Measurements from ENCODE around the gene DEPDC5.
"Not testable (repeated sequence)": the region's sequence is repeated elsewhere in the genome, so short reads cannot be mapped to it uniquely, and the experiment has no call there.

The DEPDC5 gene

DNA sequence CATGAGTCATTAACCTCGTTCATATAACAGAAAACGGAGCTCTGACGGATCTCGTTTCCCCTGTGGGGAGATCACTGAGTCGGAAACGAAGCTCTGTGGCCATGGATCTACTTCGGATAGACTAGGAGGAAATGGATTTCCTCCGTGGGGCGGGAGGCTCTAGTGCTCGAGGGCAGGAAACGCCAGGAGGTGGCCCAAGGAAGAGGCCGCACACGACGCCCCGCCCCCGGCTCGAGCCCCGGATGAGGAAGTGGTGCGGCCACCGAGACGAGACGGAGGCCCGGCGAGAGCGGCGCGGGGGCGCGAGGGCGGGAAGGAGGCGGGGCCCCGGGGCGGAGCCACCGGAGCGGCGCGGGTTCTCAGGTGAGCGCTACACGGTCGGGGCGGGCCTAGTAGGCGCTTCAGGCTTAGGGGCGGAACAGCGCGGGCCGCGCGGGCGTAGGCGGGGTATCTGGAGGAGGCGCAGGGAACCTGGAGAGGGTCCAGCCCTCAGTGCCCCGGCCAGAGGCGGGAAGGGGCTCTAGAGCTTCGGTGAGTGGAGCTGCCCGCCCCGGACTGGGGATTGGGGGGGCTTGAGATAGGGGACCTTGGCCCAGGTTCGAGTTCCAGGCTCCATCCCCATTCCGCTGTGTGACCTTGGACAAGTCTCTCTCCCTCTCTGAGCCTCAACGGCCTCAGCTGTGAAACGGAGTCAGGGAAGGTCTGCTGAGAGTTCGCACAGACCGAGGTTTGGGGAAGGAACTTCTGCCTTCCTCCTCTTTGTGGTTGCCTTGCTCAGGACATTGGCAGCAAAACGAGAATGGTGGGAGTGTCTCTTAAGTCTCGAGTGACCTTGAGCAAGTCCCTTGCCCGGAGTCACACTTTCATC, at the start of gene DEPDC5:
Gene DEPDC5, plus strand, starts transcription at position 386 of the 868 bp plus-strand sequence. CDS start 903 bp downstream, outside the sequence.
- DNase-seq (ENCODE audit: low read depth in 2 of 2): peak; percentile 94 to 96

DNA sequence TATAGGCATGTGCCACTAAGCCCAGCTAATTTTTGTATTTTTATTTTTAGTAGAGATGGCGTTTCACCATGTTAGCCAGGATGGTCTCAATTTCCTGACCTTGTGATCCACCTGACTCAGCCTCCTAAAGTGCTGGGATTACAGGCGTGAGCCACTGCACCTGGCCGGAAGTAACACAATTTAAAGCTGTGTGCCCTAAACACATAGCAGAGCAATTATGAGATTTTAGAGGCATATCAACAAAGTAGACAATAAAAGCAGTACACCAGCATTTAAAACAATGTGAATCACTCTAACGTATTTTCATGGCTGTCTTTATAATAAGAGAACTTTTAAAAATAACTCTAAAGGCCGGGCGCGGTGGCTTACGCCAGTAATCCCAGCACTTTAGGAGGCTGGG, 46.3 kb upstream of the DEPDC5 start:
- no peak for DNase-seq (ENCODE audit: low read depth in 2 of 2)

DNA sequence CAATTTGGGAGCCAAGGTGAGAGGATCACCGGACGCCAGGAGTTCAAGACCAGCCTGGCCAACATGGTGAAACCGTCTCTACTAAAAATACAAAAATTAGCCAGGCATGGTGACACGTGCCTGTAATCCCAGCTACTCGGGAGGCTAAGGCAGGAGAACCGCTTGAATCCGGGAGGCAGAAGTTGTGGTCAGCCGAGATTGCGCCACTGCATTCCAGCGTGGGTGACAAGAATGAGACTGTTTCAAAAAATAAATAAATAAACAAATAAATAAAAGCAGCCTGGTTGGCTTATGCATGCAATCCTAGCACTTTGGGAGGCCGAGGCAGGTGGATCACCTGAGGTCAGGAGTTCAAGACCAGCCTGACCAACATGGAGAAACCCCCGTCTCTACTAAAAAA, 42.6 kb upstream of the DEPDC5 start:
- not testable (repeated sequence) for DNase-seq (ENCODE audit: low read depth in 2 of 2)

DNA sequence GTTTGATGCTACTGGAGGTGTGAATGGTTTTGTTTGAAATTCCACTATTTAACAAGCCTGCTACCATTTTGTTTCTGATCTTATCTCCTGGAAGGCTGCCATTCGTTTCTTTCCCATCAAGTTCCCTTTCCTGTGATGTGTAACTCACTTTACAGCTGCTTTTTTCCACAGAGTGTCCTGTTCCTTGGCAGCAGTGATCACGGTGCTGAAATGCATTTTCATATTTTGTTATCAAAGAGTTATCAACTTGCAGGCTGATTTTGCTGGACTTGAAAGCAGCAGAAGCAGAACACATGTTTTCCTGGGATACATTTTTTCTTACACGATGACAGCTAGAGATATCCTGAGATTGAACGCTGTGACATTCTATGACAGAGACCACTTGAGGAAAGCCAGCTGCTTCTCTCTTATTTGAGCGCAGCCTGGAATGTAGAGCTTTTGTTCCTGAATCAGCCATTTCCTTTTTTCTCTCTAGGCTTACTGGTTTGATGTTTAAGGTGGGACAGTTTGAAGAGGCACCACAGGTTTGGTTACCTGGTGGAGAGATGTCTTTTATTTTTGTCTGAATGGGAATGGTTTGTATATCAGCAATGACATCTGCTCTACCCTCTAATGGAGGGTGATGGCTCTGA, 38.6 kb upstream of the DEPDC5 start:
- no peak for DNase-seq (ENCODE audit: low read depth in 2 of 2)

DNA sequence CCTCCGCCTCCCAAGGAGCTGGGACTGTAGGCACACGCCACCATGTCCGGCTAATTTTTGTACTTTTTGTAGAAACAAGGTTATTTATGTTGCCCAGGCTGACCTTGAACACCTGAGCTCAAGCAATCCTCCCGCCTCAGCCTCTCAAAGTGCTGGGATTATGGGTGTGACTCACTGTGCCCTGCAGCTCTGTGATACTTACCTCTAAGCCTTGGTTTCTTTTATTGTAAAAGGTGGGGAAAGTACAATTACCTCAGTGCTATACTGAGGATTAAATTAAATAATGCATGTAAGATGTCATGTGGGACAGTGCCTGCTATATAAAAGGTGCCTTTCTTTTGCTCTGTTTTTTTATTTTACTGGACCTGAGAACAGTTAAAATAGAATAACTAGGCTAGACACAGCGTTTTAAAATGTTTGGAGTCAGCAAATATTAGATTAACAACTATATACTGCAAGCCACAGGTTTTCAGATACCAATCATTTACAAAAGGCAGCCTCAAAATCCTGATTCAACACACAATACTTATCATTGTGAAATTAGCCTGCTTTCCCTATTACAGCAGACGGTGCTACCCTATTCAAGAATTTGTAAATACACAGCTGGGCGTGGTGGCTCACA, 33.9 kb upstream of the DEPDC5 start:
- no peak for DNase-seq (ENCODE audit: low read depth in 2 of 2)

DNA sequence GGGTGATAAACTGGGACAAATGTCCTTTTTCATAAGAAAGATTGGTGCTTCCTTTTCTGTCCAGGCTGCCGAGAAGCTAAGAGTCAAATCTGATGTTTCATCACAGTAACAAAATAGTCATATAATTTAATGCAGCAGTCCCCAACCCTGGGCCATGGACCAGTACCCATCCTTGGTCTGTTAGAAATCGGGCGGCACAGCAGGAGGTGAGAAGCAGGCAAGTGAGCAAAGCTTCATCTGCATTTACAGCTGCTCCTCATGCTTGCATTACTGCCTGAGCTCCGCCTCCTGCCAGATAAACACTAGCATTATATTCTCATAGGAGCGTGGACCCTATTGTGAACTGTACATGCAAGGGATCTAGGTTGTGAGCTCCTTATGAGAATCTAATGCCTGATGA, 30.1 kb upstream of the DEPDC5 start:
- DNase-seq (ENCODE audit: low read depth in 2 of 2): no peak

DNA sequence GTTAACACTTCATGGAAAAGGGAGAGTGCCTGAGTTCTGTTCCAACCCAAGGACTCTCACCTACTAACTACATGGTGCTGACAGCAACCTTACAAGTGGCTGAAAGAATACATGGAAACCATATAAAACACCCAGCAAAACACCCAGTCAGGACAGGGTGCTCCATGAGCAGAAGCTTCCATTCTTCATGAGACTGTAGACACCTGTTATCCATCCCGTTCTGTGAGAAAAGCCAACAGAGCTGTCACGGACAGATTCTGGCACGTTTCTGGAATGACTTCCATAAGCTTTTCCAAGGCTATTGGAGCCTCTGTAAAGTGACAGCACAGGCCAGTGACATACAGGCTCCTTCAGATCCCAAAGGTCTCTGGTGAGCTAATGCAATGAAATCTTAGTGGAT, 27.1 kb upstream of the DEPDC5 start:
- DNase-seq (ENCODE audit: low read depth in 2 of 2): no peak

DNA sequence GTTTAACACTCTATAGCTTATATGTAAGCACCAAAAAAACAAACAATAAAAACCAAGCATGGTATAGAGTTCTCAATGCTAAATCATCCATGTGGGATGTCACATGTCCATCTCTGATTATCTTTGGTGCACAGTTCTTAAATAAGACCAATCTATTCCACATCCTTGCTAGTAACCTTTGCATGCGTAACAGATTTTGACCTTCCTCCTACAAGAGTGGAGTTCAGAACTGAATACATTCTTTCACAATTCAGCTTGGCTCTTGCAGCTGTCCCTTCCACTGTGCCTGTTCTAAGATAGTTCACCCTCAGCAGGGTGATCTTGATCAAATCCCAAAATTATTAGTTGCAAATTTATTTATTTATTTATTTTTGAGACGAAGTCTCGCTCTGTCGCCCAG, 25.0 kb upstream of the DEPDC5 start:
- DNase-seq (ENCODE audit: low read depth in 2 of 2): no peak

DNA sequence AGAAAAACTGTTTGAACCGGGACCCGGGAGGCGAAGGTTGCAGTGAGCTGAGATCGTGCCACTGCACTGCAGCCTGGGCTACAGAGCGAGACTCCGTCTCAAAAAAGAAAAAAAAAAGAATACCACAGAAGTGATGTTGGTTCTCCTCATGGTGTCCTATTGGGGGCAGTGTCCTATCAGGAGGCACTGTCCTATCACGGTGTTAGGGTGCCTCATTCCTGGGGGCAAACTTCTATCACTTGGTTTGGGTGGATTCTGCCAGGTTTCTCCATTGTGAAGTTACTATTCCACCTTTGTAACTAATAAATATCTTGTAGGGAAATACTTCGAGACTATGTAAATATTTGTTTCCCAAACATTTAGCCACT, 23.5 kb upstream of the DEPDC5 start:
- no peak for DNase-seq (ENCODE audit: low read depth in 2 of 2)

DNA sequence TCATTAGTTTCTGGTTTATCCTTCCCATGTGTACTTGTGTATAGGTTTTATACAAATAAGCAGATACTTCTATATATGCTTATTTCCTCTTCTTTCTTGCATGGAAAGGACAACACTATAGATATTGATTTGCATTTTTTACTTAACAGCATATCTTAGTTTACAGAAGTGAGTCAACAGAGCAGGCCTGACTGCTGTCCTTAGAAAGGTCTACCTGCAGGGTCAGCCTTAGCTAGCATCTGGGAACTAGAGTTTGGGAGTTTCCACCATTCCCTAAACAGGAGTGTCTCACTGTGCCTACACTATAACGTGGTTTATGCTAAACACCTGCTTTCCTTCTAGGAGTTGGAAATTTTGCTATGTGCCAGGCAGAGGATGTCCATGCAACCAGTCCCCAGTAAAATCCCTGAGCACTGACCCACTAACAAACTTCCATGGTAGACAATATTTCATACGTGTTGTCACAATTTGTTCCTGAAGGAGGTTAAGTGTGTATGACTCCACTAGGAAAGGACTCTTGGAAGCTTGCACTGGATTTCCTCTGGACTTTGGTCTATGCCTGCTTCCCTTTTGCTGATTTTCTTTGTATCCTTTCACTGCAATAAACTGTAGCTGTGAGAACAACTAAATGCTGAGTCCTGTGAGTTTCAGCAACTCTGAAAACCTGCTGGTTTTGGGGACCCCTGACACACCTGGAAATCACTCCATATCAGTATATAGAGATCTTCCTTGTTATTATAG, 21.6 kb upstream of the DEPDC5 start:
- no peak for DNase-seq (ENCODE audit: low read depth in 2 of 2)

DNA sequence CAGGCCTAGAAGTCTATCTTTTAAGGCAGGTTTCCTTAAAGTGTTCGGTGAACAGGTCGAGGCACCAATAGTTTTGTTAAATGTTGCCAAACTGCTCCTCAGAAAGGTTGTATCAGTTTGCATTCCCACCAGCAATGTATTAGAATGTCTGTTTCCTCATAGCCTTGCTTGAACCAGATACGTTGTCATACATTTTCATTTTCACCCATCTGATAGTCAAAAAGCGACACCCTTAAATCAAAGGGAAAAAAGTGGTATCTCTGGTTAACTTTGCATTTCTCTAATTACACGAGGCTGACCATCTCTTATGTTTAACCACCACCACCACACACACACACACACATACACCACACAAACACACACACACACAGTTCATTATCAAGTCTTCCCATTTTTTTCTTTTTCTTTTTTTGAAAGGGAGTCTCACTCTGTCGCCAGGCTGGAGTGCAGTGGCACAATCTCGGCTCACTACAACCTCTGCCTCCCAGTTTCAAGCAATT, 20.2 kb upstream of the DEPDC5 start:
- no peak for DNase-seq (ENCODE audit: low read depth in 2 of 2)

DNA sequence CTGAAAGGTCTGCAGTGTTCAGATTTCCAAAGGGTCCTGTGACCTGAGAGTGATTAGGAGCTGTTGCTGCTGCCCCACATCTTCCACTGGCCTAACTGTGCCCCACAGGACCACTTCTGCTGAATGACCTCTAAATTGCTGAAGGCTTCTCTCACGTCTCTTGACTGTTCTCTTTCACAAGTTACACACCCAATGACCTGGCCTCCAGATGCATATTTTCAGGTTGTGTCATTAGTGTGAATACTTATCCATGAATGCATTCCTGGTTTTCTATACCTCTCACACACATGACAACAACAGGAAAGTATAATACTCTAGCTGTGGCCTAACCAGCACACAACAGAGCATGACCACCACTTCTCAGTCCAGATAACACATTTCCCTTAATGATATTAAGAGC, 19.3 kb upstream of the DEPDC5 start:
- no peak for DNase-seq (ENCODE audit: low read depth in 2 of 2)

DNA sequence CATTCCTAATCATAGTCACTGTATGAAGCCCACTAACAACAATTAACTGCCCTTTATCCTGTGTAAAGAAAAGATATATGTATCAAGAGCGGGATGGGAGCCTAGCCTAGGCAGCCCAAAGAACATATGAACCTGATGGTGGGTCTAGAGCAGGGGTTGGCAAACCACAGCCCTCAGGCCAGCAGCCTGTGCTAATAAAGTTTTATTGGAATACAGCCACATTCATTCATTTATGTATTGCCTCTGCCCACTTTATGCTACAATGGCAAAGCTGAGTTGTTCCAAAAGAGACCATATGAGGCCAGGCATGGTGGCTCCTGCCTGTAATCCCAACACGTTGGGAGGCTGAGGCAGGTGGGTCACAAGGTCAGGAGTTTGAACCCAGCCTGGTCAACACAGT, 17.4 kb upstream of the DEPDC5 start:
- DNase-seq (ENCODE audit: low read depth in 2 of 2): no peak

DNA sequence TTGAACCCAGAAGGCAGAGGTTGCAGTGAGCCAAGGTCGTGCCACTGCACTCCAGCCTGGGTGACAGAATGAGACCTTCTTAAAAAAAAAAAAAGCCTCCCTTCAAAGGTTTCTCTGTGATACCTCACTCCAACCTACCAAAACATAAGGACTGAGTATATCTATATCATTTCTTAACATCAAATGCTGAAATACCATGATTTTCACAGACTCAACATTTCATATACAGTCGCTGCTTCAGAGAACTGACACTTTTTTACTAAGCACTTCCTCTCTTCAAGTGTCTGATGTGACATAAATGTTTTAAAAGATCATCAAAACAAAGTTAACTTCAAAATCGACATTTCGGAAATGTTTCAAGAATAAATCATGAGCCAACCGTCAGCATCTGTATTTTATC, 15.9 kb upstream of the DEPDC5 start:
- no peak for DNase-seq (ENCODE audit: low read depth in 2 of 2)

DNA sequence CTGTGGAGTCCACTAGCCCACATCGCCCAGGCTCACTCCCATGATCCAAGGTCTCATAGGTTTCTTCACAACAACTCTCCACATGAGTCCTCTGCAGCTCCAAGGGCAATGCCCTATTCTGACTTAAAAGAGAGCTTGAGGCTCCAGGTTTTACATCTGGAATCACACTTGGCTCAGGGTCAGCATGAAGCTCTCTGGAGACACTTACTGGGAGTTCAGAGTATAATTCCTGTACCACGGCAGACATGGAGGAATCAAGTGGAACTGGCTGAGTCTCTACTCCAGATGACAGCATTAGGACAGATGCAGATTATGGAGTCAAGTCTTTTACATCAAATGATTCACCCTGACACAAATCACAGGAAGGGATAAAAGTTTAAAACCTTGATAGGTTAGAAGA, 15.3 kb upstream of the DEPDC5 start:
- DNase-seq (ENCODE audit: low read depth in 2 of 2): no peak

DNA sequence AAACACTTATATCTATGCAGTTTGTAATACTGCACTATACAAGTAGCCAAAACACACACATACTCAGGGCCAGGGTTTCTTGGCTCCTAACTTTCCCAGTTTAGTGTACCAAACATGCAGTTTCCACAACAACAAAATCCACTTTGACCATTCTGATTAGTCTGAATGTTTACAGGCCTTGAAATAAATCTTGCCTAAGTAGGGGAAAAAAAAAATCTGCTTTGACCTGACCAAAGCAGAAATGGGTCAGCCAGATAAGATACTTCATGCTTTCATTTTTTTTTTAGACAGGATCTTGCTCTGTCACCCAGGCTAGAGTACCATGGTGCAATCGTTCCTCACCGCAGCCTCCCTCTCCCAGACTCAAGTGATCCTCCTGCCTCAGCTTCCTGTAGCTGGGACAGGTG, 14.0 kb upstream of the DEPDC5 start:
- DNase-seq (ENCODE audit: low read depth in 2 of 2): no peak

DNA sequence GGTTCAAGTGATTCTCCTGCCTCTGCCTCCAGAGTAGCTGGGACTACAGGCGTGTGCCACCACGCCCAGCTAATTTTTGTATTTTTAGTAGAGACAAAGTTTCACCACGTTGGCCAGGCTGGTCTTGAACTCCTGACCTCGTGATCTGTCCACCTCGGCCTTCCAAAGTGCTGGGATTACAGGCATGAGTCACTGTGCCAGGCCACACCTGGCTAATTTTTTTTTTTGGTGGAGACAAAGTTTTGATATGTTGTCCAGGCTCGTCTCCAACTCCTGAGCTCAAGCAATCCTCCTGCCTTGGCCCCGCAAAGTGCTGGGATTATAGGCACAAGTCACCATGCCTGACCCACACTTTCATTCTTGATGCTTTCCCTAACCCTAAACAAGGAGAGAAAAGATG, 13.5 kb upstream of the DEPDC5 start:
- DNase-seq (ENCODE audit: low read depth in 2 of 2): not testable (repeated sequence)

DNA sequence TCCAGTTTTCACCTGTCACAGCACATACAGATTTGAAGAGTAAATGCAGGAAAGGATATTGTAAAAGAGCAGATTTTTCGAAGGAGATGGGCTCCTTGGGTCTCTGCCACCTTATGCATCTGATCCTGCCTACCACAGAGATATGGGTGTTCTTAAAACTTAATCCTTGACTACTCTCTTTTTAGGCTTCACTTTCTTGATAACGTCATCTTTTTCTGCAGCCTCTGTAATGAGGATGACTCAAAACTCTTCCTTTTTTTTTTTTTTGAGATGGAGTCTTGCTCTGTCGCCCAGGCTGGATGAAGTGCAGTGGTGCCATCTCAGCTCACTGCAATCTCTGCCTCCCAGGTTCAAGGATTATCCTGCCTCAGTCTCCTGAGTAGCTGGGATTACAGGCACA, 11.7 kb upstream of the DEPDC5 start:
- DNase-seq (ENCODE audit: low read depth in 2 of 2): no peak

DNA sequence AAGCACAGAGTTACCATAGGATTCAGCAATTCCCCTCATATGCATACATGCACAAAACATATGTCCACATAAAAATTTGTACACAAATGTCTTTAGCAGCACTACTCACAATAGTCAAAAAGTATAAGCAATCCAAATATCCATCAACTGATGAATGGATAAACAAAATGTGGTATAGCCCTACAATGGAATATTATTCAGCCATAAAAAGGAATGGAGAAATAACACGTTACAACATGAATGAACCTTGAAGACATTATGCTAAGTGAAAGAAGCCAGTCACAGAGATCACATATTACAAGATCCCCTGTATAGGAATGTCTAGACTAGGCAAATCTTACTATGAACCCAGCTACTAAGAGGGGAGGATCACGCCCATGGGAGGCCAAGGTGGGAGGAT, 11.1 kb upstream of the DEPDC5 start:
- DNase-seq (ENCODE audit: low read depth in 2 of 2): no peak

DNA sequence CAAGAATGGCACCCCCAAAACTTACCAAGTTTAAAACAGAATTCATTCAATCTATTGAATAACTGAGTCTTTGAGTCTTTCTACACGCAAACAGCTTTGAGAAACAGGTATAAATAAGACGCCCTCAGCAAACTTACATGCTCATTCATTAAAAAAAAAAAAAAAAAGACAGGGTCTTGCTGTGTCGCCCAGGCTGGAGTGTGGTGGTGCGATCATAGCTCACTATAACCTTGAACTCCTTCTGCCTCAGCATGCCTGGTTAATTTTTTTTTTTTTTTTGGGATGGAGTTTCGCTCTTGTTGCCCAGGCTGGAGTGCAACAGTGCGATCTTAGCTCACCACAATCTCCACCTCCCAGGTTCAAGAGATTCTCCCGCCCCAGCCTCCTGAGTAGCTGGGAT, 9.9 kb upstream of the DEPDC5 start:
- no peak for DNase-seq (ENCODE audit: low read depth in 2 of 2)

DNA sequence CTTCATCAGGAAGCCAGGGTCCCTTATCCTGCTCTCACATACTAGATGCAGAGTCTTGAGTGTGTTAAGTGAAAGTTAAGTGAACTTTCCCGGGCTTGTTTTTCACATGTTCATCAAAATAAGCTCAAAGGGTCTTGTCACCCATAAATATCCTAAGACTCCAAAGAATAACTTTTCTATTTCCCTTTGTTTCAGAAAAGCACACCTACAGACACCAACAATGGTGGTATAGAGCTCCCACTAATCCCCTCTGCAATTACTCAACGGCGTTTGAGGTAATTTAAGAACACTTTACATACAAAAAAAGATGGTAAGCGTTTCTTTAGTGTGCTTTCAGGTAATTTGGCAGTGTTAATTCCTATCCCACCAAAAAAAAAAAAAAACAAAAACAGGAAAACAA, 6.4 kb upstream of the DEPDC5 start:
- DNase-seq (ENCODE audit: low read depth in 2 of 2): no peak

DNA sequence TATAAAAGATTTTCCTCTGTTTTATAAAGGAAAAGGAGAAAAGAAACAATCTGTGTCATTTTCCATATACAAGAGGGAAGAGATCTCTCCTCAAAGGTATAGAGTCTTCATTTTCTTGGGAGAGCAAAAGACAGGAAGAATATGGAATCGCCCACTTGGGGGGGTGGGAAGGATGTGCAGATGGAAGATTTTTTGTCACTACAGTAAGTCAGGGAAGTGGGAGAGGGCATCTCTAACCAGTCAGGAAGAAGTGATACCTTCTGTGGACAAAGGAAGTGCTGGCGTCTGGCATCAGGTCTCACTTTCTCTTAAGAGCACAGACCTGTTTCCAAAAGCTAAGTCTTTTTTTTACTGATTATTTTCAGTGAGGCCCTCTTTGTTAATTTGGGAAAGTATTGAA, 5.3 kb upstream of the DEPDC5 start:
- no peak for DNase-seq (ENCODE audit: low read depth in 2 of 2)
